A549 (cell line): ENCODE results near the gene ANKFN1.

ENCODE experiments used
- CEBPB ChIP-seq, 2 experiments: fragments of >200 bp in 1 of 2; sonication (Bioruptor Twin) in 1 of 2; formaldehyde crosslinking in 1 of 2; IDR thresholded peaks; 2 replicates each; pipeline ENCODE4 v1.6.1; 2012 to 2016
- CTCF ChIP-seq: fragments of >200 bp; sonication (Bioruptor Twin); formaldehyde crosslinking; IDR thresholded peaks from 3 replicates; pipeline ENCODE4 v1.5.1; 2016
- EHMT2 ChIP-seq: fragments of 200-600 bp; sonication (generic); IDR thresholded peaks from 2 replicates; pipeline ENCODE4 v1.6.1; 2016; ENCODE audit warnings: antibody characterized with exemption, low read depth, mild to moderate bottlenecking, moderate library complexity
- EP300 ChIP-seq, 2 experiments: fragments of >200 bp; sonication (Bioruptor Twin); formaldehyde crosslinking; IDR thresholded peaks; 2 replicates in 1 of 2; 3 replicates in 1 of 2; pipeline ENCODE4 v1.6.1; 2016 to 2017
- HMGXB4 ChIP-seq: fragments of 250-450 bp; sonication (Bioruptor Pico); IDR thresholded peaks from 2 replicates; pipeline ENCODE4 v1.5.0; 2021; ENCODE audit warnings: mild to moderate bottlenecking, moderate library complexity, borderline replicate concordance
- JUNB ChIP-seq: fragments of >200 bp; sonication (Bioruptor Twin); formaldehyde crosslinking; IDR thresholded peaks from 2 replicates; pipeline ENCODE4 v1.6.1; 2016
- MYC ChIP-seq: IDR thresholded peaks from 2 replicates; pipeline ENCODE4 v1.6.1; 2012; ENCODE audit warnings: mild to moderate bottlenecking, inconsistent platforms, low read length, improper control_type of control experiment, borderline replicate concordance
- PBX3 ChIP-seq: IDR thresholded peaks from 2 replicates; pipeline ENCODE4 v1.6.1; 2012
- PHF8 ChIP-seq: fragments of 200-600 bp; sonication (generic); IDR thresholded peaks from 2 replicates; pipeline ENCODE4 v1.6.1; 2016; ENCODE audit warnings: low read depth, mild to moderate bottlenecking, antibody characterized with exemption, moderate library complexity, borderline replicate concordance
- POLR2A ChIP-seq: IDR thresholded peaks from 2 replicates; pipeline ENCODE4 v1.6.1; 2012; ENCODE audit warnings: mild to moderate bottlenecking, low read length
- RAD21 ChIP-seq, 2 experiments: fragments of >200 bp in 1 of 2; sonication (Bioruptor Twin) in 1 of 2; formaldehyde crosslinking in 1 of 2; IDR thresholded peaks in 1 of 2; conservative IDR thresholded peaks in 1 of 2; 2 replicates in 1 of 2; 3 replicates in 1 of 2; pipeline ENCODE4 v1.6.1; 2012 to 2018; ENCODE audit warnings: inconsistent platforms in 1 of 2
- SREBF2 ChIP-seq: fragments of 450-650 bp; IDR thresholded peaks from 2 replicates; pipeline ENCODE4 v1.6.1; 2014; ENCODE audit warnings: mild to moderate bottlenecking, moderate library complexity
- ZFP36 ChIP-seq: fragments of 450-650 bp; IDR thresholded peaks from 2 replicates; pipeline ENCODE4 v1.6.1; 2014; ENCODE audit warnings: borderline replicate concordance; ENCODE audit not compliant: partially characterized antibody
- TF ChIP-seq, protein P1 (sequence below): fragments of 150-350 bp; IDR thresholded peaks from 2 replicates; pipeline ENCODE4 v1.6.1; 2014; ENCODE audit warnings: low read depth, mild to moderate bottlenecking, low read length

GRCh38 chr17:56313201-56313600, 159.9 kb downstream of the ANKFN1 start:
- TF ChIP-seq CTCF (no peak), MYC (no peak), CEBPB (IDR thresholded peaks at IDR 0.05) (no peak), PHF8 (no peak), ZFP36 (no peak), JUNB (no peak), EHMT2 (no peak), EP300 (IDR thresholded peaks at IDR 0.05) (no peak), PBX3 (no peak), SREBF2 (no peak), RAD21 (conservative IDR thresholded peaks at IDR 0.05 in 1 of 2, IDR thresholded peaks at IDR 0.05 in 1 of 2) (no peak), POLR2A (no peak), HMGXB4 (CRISPR knock-in tag) (no peak)
- TF ChIP-seq, protein P1, sequence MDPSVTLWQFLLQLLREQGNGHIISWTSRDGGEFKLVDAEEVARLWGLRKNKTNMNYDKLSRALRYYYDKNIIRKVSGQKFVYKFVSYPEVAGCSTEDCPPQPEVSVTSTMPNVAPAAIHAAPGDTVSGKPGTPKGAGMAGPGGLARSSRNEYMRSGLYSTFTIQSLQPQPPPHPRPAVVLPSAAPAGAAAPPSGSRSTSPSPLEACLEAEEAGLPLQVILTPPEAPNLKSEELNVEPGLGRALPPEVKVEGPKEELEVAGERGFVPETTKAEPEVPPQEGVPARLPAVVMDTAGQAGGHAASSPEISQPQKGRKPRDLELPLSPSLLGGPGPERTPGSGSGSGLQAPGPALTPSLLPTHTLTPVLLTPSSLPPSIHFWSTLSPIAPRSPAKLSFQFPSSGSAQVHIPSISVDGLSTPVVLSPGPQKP, result no peak
